WTC11 (cell line): ENCODE measurements around the gene PLEKHO2. TPM values are rescaled to one million over a fixed set of nuclear protein-coding genes. Genes with fewer than 3 reads are reported as not detected.

ENCODE experiments used
- ATAC-seq: fragments of 200-7000 bp; cut with Tn5 transposase; 2 replicates; pipeline ENCODE4 v1.10.0; 2021; ENCODE audit warnings: mild to moderate bottlenecking, moderate library complexity
- CTCF ChIA-PET: fragments of 300-600 bp; sonication (Branson Sonifier 250); formaldehyde crosslinking; loops from one replicate; lab custom pipeline; 2021; ENCODE audit warnings: antibody characterized with exemption; lab: Charles Lee
- POLR2A ChIA-PET: fragments of 350-600 bp; sonication (Branson Sonifier 250); formaldehyde crosslinking; loops from one replicate; lab custom pipeline; 2021; ENCODE audit warnings: antibody characterized with exemption; lab: Charles Lee
- DNase-seq: peaks from one replicate; pipeline ENCODE4 v3.0.0; 2021; ENCODE audit warnings: low spot score
- H3K27ac Mint-ChIP-seq: 2 replicates; pipeline ENCODE4 v1.8.0; 2021; ENCODE audit warnings: mixed read lengths
- H3K27me3 Mint-ChIP-seq: 2 replicates; pipeline ENCODE4 v1.8.0; 2021; ENCODE audit warnings: low read depth, mild to moderate bottlenecking, moderate library complexity, mixed read lengths
- H3K36me3 Mint-ChIP-seq: 2 replicates; pipeline ENCODE4 v1.8.0; 2021; ENCODE audit warnings: mixed read lengths
- H3K4me1 Mint-ChIP-seq: 2 replicates; pipeline ENCODE4 v1.8.0; 2022; ENCODE audit warnings: mixed read lengths
- H3K4me3 Mint-ChIP-seq: 2 replicates; pipeline ENCODE4 v1.8.0; 2021; ENCODE audit warnings: mild to moderate bottlenecking, moderate library complexity, mixed read lengths
- H3K9me3 Mint-ChIP-seq: 2 replicates; pipeline ENCODE4 v1.8.0; 2021; ENCODE audit warnings: mixed read lengths
- ATF1 ChIP-seq: sonication (generic); formaldehyde crosslinking; IDR thresholded peaks from 2 replicates; pipeline ENCODE4 v1.8.1; 2023; ENCODE audit warnings: mild to moderate bottlenecking, moderate library complexity, missing genetic modification reagents
- CDX4 ChIP-seq: fragments of 250-450 bp; sonication (Bioruptor Pico); IDR thresholded peaks from 2 replicates; pipeline ENCODE4 v1.9.0; 2021; ENCODE audit warnings: moderate library complexity, mild to moderate bottlenecking, inconsistent platforms, borderline replicate concordance
- CREM ChIP-seq: sonication (generic); formaldehyde crosslinking; IDR thresholded peaks from 2 replicates; pipeline ENCODE4 v1.8.1; 2022; ENCODE audit warnings: mild to moderate bottlenecking, missing genetic modification reagents, moderate library complexity
- ESRRA ChIP-seq: sonication (generic); formaldehyde crosslinking; IDR thresholded peaks from 2 replicates; pipeline ENCODE4 v1.8.1; 2022; ENCODE audit warnings: mild to moderate bottlenecking, missing genetic modification reagents, borderline replicate concordance
- ETV6 ChIP-seq: sonication (generic); formaldehyde crosslinking; IDR thresholded peaks from 2 replicates; pipeline ENCODE4 v1.8.1; 2022; ENCODE audit warnings: mild to moderate bottlenecking, missing genetic modification reagents
- FOXP1 ChIP-seq: sonication (generic); formaldehyde crosslinking; IDR thresholded peaks from 2 replicates; pipeline ENCODE4 v1.8.0; 2022; ENCODE audit warnings: missing genetic modification reagents, mild to moderate bottlenecking, moderate library complexity, borderline replicate concordance
- GTF2I ChIP-seq: fragments of 250-450 bp; sonication (Bioruptor Pico); conservative IDR thresholded peaks from 2 replicates; pipeline ENCODE4 v1.4.0; 2021; ENCODE audit warnings: mild to moderate bottlenecking
- JUN ChIP-seq: sonication (generic); formaldehyde crosslinking; IDR thresholded peaks from 2 replicates; pipeline ENCODE4 v1.8.0; 2023; ENCODE audit warnings: mild to moderate bottlenecking, missing genetic modification reagents
- NFE2L1 ChIP-seq: sonication (generic); formaldehyde crosslinking; IDR thresholded peaks from 2 replicates; pipeline ENCODE4 v1.8.1; 2023; ENCODE audit warnings: missing genetic modification reagents
- NFYB ChIP-seq: sonication (generic); formaldehyde crosslinking; conservative IDR thresholded peaks from 2 replicates; pipeline ENCODE4 v1.8.0; 2022; ENCODE audit warnings: low read depth, missing genetic modification reagents
- SOX15 ChIP-seq: fragments of 250-450 bp; sonication (Bioruptor Pico); IDR thresholded peaks from 2 replicates; pipeline ENCODE4 v1.9.0; 2021; ENCODE audit warnings: mild to moderate bottlenecking
- TP53 ChIP-seq: sonication (generic); formaldehyde crosslinking; IDR thresholded peaks from 2 replicates; pipeline ENCODE4 v1.8.1; 2023; ENCODE audit warnings: mild to moderate bottlenecking, missing genetic modification reagents
- ZBTB21 ChIP-seq: sonication (generic); formaldehyde crosslinking; IDR thresholded peaks from 2 replicates; pipeline ENCODE4 v1.8.1; 2023; ENCODE audit warnings: mild to moderate bottlenecking, missing genetic modification reagents, borderline replicate concordance
- ZNF416 ChIP-seq: fragments of 250-450 bp; sonication (Bioruptor Pico); IDR thresholded peaks from 2 replicates; pipeline ENCODE4 v1.9.0; 2021; ENCODE audit warnings: mild to moderate bottlenecking, inconsistent platforms
- ZNF425 ChIP-seq: fragments of 250-450 bp; sonication (Bioruptor Pico); conservative IDR thresholded peaks from 2 replicates; pipeline ENCODE4 v1.9.0; 2021; ENCODE audit warnings: mild to moderate bottlenecking
- total RNA-seq: library from RNA; stranded (reverse); gene quantifications from 3 replicates; pipeline ENCODE4 v1.2.3, GENCODE V29; 2021
- TF ChIP-seq, protein P1 (sequence below): sonication (generic); formaldehyde crosslinking; IDR thresholded peaks from 2 replicates; pipeline ENCODE4 v1.8.1; 2023; ENCODE audit warnings: mild to moderate bottlenecking, missing genetic modification reagents
- TF ChIP-seq, protein P2 (sequence below): sonication (generic); formaldehyde crosslinking; IDR thresholded peaks from 2 replicates; pipeline ENCODE4 v1.8.1; 2023; ENCODE audit warnings: mild to moderate bottlenecking, missing genetic modification reagents, moderate library complexity
- TF ChIP-seq, protein P3 (sequence below): fragments of 250-450 bp; sonication (Bioruptor Pico); IDR thresholded peaks from 2 replicates; pipeline ENCODE4 v1.9.0; 2021; ENCODE audit warnings: mild to moderate bottlenecking
- TF ChIP-seq, protein P4 (sequence below): sonication (generic); formaldehyde crosslinking; conservative IDR thresholded peaks from 2 replicates; pipeline ENCODE4 v1.8.1; 2023; ENCODE audit warnings: mild to moderate bottlenecking, low read depth, missing genetic modification reagents, moderate library complexity
- TF ChIP-seq, protein P5 (sequence below): sonication (generic); formaldehyde crosslinking; IDR thresholded peaks from 2 replicates; pipeline ENCODE4 v1.8.1; 2022; ENCODE audit warnings: mild to moderate bottlenecking, moderate library complexity, missing genetic modification reagents

PLEKHO2 gene
- total RNA-seq, 1 experiment from 2014 or later, result 22.1 TPM

DNA sequence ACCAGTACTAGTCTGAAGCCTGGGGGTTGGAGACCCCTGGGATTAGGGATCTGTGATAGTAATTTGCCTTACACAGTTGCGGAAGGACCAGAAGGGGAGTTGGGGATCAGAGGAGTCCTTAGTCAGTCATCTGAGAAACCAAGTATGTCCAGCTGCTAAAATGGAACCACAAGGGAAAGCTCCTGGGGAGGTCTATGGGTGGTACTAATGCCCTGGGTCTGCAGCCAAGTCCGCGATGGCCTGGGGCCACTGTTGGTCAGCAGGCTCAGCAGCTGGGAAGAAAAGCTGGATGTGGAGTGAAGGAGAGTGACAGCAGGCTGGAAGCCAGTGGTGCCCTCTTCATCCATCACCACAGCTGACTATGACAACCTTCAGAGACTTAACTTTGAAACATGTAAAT, 67.8 kb downstream of the PLEKHO2 start (continued):
- TF ChIP-seq, protein P1, sequence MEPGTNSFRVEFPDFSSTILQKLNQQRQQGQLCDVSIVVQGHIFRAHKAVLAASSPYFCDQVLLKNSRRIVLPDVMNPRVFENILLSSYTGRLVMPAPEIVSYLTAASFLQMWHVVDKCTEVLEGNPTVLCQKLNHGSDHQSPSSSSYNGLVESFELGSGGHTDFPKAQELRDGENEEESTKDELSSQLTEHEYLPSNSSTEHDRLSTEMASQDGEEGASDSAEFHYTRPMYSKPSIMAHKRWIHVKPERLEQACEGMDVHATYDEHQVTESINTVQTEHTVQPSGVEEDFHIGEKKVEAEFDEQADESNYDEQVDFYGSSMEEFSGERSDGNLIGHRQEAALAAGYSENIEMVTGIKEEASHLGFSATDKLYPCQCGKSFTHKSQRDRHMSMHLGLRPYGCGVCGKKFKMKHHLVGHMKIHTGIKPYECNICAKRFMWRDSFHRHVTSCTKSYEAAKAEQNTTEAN (CRISPR knock-in tag), result no peak
- TF ChIP-seq ESRRA (CRISPR knock-in tag), result no peak
- TF ChIP-seq, protein P2, sequence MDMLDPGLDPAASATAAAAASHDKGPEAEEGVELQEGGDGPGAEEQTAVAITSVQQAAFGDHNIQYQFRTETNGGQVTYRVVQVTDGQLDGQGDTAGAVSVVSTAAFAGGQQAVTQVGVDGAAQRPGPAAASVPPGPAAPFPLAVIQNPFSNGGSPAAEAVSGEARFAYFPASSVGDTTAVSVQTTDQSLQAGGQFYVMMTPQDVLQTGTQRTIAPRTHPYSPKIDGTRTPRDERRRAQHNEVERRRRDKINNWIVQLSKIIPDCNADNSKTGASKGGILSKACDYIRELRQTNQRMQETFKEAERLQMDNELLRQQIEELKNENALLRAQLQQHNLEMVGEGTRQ (CRISPR knock-in tag), result no peak

DNA sequence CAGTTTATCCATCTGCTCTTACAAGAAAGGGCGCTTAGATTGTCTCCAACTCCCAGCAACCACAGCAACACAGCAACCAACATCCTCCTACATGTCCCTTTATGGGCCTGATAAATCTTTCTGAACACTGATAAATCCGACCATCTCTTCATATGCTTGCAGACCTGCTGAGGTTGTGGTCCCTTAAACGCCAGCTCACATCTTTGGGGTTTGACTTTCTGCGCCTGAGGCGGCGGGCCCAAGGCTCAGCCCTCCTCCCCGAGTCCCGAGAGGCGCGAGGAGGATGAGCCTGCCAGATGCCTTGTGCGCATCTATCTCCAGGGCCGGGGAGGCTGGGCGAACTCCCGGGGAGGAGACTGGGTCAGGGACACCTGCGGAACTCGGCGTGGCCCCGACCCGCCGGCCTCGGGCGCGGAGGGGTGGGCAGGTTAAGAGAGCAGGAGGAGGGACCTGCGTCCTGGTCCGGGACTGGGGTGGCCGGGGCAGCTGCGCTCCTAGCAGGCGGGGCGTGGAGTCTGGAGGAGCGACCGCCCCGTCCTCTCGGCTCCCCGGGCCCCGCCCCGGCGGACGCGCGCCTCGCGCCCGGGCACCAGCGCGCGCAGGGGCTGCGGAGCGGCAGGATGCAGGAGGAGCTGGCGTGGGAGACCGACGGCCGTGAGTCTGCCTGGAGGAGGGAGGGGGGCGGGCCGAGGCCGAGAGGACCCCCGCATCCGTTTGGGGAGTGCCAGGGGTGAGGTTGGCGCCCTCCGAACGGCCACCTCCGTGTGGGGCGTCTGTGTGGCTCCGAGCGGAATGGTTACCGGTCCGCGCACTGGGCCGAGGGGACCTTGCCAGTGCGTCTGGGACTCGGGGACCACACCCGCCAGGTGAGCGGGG, 69.8 kb downstream of the PLEKHO2 start, which contains the start of gene ANKDD1A:
TSS of gene ANKDD1A (plus strand) at position 592 of the 876 bp plus-strand sequence. CDS start at position 621, 29 bp downstream.
- Mint-ChIP-seq H3K27ac (no peak within 1 kb of the TSS), H3K4me1 (peaks cover 40% of the 10 kb centered on the region), H3K9me3 (peaks cover 8% of the 10 kb centered on the region), H3K36me3 (peaks cover 7% of the 10 kb centered on the region; the same call in 1 of the 2 replicates), H3K27me3 (peaks cover 48% of the 10 kb centered on the region), H3K4me3 (peak within 1 kb of the TSS; percentile 81)
- ChIA-PET CTCF (interaction anchor here (0.6 to 1.8 kb wide), 7 partner anchors 10 to 190 kb away, joined by 3 to 6 read pairs (median 4); no protein-coding TSS in a partner anchor), POLR2A (interaction anchor here (0.5 to 1.4 kb wide), 4 partner anchors 104 to 371 kb away, joined by 3 to 7 read pairs (median 4); no protein-coding TSS in a partner anchor)
- DNase-seq, result peak; percentile 78
- ATAC-seq, result peak; percentile 92
- TF ChIP-seq SOX15 (CRISPR knock-in tag), result no peak
- TF ChIP-seq, protein P3, sequence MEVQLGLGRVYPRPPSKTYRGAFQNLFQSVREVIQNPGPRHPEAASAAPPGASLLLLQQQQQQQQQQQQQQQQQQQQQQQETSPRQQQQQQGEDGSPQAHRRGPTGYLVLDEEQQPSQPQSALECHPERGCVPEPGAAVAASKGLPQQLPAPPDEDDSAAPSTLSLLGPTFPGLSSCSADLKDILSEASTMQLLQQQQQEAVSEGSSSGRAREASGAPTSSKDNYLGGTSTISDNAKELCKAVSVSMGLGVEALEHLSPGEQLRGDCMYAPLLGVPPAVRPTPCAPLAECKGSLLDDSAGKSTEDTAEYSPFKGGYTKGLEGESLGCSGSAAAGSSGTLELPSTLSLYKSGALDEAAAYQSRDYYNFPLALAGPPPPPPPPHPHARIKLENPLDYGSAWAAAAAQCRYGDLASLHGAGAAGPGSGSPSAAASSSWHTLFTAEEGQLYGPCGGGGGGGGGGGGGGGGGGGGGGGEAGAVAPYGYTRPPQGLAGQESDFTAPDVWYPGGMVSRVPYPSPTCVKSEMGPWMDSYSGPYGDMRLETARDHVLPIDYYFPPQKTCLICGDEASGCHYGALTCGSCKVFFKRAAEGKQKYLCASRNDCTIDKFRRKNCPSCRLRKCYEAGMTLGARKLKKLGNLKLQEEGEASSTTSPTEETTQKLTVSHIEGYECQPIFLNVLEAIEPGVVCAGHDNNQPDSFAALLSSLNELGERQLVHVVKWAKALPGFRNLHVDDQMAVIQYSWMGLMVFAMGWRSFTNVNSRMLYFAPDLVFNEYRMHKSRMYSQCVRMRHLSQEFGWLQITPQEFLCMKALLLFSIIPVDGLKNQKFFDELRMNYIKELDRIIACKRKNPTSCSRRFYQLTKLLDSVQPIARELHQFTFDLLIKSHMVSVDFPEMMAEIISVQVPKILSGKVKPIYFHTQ (CRISPR knock-in tag), result no peak
- TF ChIP-seq, protein P4, sequence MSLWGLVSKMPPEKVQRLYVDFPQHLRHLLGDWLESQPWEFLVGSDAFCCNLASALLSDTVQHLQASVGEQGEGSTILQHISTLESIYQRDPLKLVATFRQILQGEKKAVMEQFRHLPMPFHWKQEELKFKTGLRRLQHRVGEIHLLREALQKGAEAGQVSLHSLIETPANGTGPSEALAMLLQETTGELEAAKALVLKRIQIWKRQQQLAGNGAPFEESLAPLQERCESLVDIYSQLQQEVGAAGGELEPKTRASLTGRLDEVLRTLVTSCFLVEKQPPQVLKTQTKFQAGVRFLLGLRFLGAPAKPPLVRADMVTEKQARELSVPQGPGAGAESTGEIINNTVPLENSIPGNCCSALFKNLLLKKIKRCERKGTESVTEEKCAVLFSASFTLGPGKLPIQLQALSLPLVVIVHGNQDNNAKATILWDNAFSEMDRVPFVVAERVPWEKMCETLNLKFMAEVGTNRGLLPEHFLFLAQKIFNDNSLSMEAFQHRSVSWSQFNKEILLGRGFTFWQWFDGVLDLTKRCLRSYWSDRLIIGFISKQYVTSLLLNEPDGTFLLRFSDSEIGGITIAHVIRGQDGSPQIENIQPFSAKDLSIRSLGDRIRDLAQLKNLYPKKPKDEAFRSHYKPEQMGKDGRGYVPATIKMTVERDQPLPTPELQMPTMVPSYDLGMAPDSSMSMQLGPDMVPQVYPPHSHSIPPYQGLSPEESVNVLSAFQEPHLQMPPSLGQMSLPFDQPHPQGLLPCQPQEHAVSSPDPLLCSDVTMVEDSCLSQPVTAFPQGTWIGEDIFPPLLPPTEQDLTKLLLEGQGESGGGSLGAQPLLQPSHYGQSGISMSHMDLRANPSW (CRISPR knock-in tag), result no peak
- TF ChIP-seq FOXP1 (CRISPR knock-in tag), result peak; percentile 64
- TF ChIP-seq ZNF425 (CRISPR knock-in tag), result no peak
- no peak for TF ChIP-seq ATF1 (CRISPR knock-in tag)
- TF ChIP-seq ETV6 (CRISPR knock-in tag), result peak; percentile 28; the same call in 1 of the 2 replicates
- TF ChIP-seq CREM (CRISPR knock-in tag), result 0 out of 2 replicates have a peak, but pooled peaks have one; percentile 35
- TF ChIP-seq CDX4 (CRISPR knock-in tag), result no peak
- TF ChIP-seq, protein P5, sequence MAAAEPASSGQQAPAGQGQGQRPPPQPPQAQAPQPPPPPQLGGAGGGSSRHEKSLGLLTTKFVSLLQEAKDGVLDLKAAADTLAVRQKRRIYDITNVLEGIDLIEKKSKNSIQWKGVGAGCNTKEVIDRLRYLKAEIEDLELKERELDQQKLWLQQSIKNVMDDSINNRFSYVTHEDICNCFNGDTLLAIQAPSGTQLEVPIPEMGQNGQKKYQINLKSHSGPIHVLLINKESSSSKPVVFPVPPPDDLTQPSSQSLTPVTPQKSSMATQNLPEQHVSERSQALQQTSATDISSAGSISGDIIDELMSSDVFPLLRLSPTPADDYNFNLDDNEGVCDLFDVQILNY (CRISPR knock-in tag), result peak; percentile 83; the same call in 1 of the 2 replicates
- no peak for TF ChIP-seq JUN (CRISPR knock-in tag)
- no peak for TF ChIP-seq NFE2L1 (CRISPR knock-in tag)
- TF ChIP-seq ZNF416 (CRISPR knock-in tag), result no peak
- TF ChIP-seq ZBTB21, result 0 out of 2 replicates have a peak, but pooled peaks have one; percentile 27
- TF ChIP-seq NFYB, result no peak
- no peak for TF ChIP-seq GTF2I (CRISPR knock-in tag)
- TF ChIP-seq TP53 (CRISPR knock-in tag), result no peak; the same call in 1 of the 2 replicates
